SKM-1 treated with dmso at 0.1 percent for 144 hours (cell line): ENCODE measurements around the gene MFAP4.

Experiments used
- DNase-seq: peaks from one replicate; lab custom pipeline; 2025; ENCODE audit not compliant: unreplicated experiment; lab: John Stamatoyannopoulos, UW

Gene MFAP4

GRCh38 chr17:19337712-19338023 lies 49.3 kb downstream of the MFAP4 start:
- DNase-seq, result no peak

GRCh38 chr17:19336938-19337711 lies 49.9 kb downstream of the MFAP4 start:
- DNase-seq, result no peak

- no peak for DNase-seq
Observed at GRCh38 chr17:19335951-19336631, 50.9 kb downstream of the MFAP4 start.

GRCh38 chr17:19334331-19334730 lies 52.7 kb downstream of the MFAP4 start:
- no peak for DNase-seq

- no peak for DNase-seq
Observed at GRCh38 chr17:19333736-19334290, 53.2 kb downstream of the MFAP4 start.
